HepG2 (cell line): ENCODE data around the gene PCNX1.

ENCODE experiments used
- ZBTB1 ChIP-seq: sonication (generic); formaldehyde crosslinking; IDR thresholded peaks from 2 replicates; pipeline ENCODE4 v1.4.0; 2020; ENCODE audit warnings: missing genetic modification reagents, borderline replicate concordance
- ZFX ChIP-seq: sonication (generic); formaldehyde crosslinking; IDR thresholded peaks from 2 replicates; pipeline ENCODE4 v1.4.0; 2020; ENCODE audit warnings: mild to moderate bottlenecking, low read depth, missing genetic modification reagents, moderate library complexity
- ZNF431 ChIP-seq: sonication (generic); formaldehyde crosslinking; IDR thresholded peaks from 2 replicates; pipeline ENCODE4 v1.9.0; 2022; ENCODE audit warnings: missing genetic modification reagents, low read depth, mild to moderate bottlenecking, borderline replicate concordance
- TF ChIP-seq, protein P1 (sequence below): sonication (generic); formaldehyde crosslinking; IDR thresholded peaks from 2 replicates; pipeline ENCODE4 v1.5.0; 2020; ENCODE audit warnings: mild to moderate bottlenecking, missing genetic modification reagents, moderate library complexity
- TF ChIP-seq, protein P2 (sequence below): sonication (generic); formaldehyde crosslinking; IDR thresholded peaks from 2 replicates; pipeline ENCODE4 v1.4.0; 2020; ENCODE audit warnings: missing genetic modification reagents, borderline replicate concordance

GRCh38 chr14:70976591-70976990 is 69.3 kb downstream of the PCNX1 start:
- TF ChIP-seq, protein P1, sequence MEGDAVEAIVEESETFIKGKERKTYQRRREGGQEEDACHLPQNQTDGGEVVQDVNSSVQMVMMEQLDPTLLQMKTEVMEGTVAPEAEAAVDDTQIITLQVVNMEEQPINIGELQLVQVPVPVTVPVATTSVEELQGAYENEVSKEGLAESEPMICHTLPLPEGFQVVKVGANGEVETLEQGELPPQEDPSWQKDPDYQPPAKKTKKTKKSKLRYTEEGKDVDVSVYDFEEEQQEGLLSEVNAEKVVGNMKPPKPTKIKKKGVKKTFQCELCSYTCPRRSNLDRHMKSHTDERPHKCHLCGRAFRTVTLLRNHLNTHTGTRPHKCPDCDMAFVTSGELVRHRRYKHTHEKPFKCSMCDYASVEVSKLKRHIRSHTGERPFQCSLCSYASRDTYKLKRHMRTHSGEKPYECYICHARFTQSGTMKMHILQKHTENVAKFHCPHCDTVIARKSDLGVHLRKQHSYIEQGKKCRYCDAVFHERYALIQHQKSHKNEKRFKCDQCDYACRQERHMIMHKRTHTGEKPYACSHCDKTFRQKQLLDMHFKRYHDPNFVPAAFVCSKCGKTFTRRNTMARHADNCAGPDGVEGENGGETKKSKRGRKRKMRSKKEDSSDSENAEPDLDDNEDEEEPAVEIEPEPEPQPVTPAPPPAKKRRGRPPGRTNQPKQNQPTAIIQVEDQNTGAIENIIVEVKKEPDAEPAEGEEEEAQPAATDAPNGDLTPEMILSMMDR (CRISPR knock-in tag) = no peak
- TF ChIP-seq, protein P2, sequence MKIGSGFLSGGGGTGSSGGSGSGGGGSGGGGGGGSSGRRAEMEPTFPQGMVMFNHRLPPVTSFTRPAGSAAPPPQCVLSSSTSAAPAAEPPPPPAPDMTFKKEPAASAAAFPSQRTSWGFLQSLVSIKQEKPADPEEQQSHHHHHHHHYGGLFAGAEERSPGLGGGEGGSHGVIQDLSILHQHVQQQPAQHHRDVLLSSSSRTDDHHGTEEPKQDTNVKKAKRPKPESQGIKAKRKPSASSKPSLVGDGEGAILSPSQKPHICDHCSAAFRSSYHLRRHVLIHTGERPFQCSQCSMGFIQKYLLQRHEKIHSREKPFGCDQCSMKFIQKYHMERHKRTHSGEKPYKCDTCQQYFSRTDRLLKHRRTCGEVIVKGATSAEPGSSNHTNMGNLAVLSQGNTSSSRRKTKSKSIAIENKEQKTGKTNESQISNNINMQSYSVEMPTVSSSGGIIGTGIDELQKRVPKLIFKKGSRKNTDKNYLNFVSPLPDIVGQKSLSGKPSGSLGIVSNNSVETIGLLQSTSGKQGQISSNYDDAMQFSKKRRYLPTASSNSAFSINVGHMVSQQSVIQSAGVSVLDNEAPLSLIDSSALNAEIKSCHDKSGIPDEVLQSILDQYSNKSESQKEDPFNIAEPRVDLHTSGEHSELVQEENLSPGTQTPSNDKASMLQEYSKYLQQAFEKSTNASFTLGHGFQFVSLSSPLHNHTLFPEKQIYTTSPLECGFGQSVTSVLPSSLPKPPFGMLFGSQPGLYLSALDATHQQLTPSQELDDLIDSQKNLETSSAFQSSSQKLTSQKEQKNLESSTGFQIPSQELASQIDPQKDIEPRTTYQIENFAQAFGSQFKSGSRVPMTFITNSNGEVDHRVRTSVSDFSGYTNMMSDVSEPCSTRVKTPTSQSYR (CRISPR knock-in tag) = no peak
- no peak for TF ChIP-seq ZBTB1 (CRISPR knock-in tag)
- no peak for TF ChIP-seq ZNF431 (CRISPR knock-in tag)
- no peak for TF ChIP-seq ZFX
